H4 (cell line): ENCODE results near the gene AIFM2. TPM values are rescaled to one million over a fixed set of nuclear protein-coding genes. Genes with fewer than 3 reads are reported as not detected.
"Not testable (repeated sequence)": the region's sequence is repeated elsewhere in the genome, so short reads cannot be mapped to it uniquely, and the experiment has no call there.

Source experiments
- DNase-seq: peaks from one replicate; pipeline ENCODE4 v3.0.0-alpha.2; 2015; ENCODE audit warnings: low spot score
- total RNA-seq: library from RNA; depleted of rRNA; stranded (reverse); fragments of >200 nt; shearing (Covaris generic); gene quantifications from 2 replicates; pipeline ENCODE4 v1.2.3, GENCODE V29; 2014

The AIFM2 gene
- total RNA-seq, 1 experiment from 2014 or later: 9.2 TPM

DNA sequence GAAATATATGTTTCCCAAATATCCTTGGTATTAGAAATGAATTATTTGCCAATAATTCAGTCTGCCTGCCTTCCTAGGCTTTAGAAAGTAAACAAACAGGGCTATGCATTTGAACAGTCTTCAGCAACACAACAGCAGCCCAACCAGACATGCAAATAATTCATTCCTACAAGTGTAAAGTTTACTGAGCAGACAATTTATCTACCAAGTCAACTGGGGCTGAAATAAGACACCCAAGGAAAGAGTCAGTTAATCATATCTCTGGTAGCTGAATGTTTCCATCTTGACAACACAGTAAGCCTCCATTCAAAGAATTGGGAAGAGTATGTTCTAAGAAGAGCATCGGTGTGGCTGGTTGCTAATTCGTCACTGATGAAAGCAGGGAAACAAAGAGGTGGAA lies 38.4 kb downstream of the AIFM2 start:
- no peak for DNase-seq

DNA sequence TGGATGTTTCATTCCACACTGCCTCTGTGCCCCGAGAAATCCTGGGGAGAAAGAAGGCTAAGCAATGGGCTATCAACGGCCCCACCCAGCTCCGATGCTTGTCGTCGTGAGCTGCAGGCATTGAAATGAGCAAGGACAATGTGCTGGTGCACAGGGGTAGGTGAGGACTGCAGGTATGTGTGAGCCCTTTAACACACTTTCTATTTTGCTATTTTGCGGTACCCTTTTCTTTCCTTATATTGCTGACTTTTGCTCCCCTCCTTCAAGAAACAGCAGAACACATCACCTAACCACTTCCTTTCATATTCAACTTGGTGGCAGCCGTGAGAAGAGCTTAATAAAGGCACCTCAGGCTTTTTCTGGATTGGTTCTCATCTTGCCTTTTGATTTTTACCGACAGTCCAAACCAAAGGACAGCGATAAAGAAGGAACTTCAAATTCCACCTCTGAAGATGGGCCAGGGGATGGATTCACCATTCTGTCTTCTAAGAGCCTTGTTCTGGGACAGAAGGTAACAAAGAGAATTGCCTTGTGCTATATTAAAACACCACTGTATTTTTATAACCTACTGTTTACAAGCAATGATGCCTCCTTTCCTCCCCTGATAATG lies 39.2 kb downstream of the AIFM2 start:
- DNase-seq: no peak

DNA sequence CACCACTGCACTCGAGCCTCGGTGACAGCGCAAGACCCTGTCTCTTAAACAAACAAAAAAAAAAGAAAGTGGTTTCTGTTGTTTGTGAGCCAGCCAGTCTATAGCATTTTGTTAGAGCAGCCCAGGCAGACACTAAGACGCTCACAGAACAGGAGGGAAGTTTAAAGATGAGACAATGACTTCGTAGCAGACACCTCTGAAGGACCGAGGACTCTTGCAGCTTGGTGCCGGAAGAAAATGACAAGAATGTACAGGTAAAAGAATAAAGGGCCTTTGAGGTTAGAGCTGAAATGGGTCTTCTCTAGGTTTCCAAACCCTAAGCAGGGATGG lies 40.3 kb downstream of the AIFM2 start:
- no peak for DNase-seq

DNA sequence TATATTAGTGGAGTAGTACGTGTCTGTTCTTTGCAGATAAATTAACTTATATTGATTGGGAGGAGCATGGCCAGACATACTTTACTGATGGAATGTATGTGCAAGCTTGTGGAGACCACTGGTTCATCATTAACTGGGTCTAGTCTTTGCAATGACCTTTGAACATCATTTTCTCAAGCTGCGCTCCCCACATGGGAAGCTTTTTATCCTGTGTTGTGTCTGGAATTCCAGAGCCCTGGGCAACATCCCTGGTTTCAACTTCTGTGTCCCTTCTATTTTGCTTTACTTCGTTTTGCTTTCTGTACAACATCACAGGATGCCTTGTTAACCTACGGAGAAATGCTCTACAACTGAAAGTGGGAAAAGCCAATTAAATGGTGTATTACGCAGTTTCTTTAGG lies 41.7 kb downstream of the AIFM2 start:
- DNase-seq: no peak

DNA sequence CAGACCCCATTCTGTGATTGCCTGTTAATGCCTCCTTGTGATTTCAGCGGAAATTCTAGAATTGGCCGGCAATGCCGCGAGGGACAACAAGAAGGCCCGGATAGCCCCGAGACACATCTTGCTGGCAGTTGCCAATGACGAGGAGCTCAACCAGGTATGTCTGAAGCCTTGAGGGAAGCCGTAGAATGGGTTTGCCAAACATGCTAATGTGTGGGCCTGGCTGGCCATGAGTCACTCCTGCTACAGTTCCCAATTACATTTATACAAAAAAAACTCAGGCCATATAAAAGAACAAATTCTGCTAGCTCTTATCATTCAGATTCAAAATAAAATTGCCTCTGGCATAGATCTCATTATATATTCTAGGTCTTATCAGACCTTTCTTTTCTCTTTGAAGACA lies 42.6 kb downstream of the AIFM2 start:
- DNase-seq: no peak

DNA sequence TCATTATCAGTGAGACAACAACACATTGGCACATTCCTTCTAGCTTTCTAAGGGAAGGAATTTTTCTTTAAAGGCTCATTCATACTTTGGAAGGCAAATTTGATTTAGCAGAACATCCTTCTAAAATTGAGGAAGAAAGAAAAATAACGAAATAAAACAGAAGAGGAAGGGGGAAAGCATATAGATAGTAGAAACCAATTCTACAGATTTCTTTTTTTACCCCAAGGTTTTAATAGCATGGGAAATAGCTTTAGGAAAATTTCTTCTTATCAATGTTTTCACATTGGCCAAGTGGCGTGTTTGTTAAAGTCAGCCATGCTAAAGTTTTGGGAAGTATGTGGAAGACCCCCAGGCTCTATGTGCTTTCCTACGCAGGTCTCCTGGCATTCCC lies 44.3 kb downstream of the AIFM2 start:
- no peak for DNase-seq

DNA sequence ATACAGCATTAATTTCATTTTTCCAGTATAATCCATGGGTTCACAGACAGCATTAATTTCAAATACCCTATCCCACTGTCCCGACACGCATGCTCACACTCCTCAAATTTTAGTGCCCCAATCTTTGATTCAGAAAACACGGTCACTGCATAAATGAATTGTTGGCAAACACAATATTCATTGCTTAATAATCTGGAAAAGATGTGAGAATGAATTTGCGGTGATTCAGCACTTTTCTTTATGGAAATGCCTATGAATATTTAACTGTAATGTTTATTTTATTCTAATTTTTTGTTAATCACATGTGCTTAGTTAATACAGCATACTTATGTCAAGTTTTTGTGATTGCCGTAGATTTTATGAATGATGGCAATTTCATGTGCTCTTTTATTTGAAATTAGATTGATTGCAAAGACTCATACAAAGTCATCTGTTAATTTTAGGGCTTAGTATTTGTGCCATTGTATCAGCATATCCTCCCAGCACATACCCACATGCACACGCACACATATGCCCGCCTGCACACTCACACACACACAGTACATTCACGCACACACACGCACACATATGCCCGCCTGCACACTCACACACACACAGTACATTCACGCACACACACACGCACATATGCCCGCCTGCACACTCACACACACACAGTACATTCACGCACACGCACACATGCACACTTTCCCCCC lies 44.9 kb downstream of the AIFM2 start:
- no peak for DNase-seq

DNA sequence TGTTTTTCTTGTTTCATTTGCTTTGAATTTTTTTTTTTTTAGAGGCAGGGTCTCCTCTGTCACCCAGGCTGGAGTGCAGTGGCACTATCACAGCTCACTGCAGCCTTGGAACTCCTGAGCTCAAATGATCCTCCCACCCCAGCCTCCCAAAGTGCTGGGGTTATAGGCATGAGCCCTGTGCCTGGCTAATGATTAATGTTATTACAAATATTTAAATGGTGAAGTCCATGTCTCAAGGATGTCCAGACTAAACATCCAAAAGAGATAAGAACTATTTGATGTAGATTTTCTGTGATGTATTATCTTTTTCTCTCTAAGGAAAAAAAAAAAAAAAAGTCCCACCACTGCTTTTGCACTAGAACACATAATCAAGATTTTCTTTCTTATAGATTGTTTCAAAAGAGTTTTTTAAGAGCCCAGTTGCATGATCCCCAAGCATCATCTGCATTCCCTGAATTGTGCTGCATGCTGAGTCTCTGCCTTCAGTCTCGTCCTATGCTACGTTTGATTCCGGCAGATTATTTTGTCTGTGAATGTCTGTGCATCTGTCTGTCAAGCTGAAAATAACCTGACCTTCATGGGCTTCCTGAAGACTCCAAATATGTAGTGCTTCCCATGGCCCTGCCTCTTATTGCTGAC lies 46.5 kb downstream of the AIFM2 start:
- no peak for DNase-seq

DNA sequence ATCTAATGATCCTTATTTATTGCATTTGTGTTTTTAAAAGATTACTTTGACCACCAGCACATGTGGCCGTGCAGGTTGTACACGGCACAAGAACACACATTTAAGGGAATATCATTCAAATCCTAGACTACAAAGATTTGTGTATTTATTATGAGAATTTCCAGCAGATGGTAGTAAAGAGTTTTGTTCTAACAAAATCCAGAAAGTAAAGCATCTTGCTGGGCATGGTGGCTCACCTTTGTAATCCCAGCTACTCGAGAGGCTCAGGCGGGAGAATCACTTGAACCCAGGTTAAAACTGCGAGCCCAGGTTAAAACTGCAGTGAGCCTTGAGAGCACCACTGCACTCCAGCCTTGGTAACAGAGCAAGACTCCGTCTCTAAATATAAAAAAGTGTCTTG lies 48.4 kb downstream of the AIFM2 start:
- no peak for DNase-seq

DNA sequence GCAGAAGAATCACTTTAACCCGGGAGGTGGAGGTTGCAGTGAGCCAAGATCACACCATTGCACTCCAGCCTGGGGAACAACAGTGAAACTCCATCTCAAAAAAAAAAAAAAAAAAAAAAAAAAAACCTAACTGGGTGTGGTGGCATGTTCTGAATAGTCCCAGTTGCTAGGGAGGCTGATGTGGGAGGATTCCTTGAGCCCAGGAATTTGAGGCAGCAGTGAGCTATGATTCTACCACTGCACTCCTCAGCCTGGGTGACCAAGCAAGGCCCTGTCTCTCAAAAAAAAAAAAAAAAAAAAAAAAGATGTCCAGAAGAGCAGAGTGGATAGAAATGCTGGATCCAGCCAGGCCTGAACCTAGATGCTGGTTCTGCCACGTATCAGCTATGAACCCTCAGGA lies 51.8 kb downstream of the AIFM2 start:
- not testable (repeated sequence) for DNase-seq

DNA sequence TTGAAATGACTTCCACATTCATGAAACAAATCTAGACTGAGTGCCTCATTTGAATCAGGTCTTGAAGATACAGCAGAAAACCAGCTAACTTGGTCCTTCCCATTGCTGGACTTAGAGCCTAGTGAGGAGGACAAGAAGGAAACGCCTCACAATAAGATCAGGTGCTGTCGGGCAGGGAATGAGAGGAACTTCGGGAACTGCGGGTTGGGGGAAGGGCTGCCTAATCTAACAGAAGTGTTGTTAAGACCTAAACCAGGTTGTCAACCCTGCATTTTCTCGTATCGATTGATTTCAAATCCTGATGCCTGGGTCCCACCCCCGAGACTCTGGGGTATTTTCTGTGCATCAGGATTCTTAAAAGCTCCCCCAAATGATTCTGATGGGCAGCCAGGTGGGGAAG lies 53.7 kb downstream of the AIFM2 start:
- no peak for DNase-seq

DNA sequence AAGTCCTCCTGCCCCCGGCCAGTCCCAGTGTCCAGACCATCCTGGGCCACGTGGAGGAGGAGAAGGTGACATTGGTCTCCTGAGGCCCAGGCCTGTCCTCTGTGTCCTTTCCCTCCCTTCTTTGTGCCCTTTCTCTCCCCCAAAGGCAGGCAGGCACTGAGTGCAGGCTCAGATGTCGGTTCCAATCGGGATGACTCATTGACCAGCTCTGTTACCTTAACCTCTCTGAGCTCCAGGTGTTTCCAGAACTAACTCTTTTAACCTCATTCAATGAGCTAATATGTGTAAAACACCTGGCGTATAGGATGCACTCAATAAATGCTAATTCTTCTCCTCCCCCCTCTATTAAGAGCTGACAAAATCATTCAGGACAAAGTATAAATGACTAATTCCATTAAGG lies 54.3 kb downstream of the AIFM2 start:
- no peak for DNase-seq

DNA sequence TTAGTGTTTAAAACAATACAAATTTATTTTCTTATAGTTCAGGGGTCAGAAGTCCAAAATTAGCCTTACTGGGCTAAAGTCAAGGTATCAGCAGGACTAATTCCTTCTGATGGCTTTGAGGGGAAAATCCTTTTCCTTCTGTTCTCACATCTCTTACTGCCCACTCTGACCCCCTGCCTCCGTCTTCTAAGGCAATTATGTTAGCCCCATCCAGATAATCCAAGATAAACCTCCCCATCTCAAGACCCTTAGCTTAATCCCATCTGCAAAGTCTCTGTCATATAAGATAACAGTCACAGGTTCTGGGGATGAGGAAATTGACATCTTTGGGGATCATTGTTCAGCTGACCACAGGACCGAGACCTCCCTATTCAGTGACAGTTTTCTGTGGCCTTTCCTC lies 57.7 kb downstream of the AIFM2 start:
- no peak for DNase-seq

DNA sequence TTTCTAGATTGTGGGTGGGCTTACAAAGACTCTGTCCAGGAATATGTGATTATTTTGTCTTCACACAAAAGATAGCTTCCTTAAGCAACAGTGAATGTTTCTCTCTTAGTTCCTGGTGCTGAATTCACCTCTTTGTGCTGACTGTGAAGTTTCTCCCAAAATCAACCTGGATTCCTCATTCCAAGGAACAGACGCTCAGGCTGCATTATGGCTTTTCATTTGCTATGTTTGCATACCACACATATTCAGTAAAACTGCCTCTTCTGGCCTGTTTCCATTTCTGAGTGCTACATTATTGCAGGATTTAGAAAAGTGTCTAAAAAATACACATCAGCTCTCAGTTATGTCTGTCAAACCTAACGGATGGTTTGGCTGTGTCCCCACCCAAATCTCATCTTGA lies 58.5 kb downstream of the AIFM2 start:
- no peak for DNase-seq

DNA sequence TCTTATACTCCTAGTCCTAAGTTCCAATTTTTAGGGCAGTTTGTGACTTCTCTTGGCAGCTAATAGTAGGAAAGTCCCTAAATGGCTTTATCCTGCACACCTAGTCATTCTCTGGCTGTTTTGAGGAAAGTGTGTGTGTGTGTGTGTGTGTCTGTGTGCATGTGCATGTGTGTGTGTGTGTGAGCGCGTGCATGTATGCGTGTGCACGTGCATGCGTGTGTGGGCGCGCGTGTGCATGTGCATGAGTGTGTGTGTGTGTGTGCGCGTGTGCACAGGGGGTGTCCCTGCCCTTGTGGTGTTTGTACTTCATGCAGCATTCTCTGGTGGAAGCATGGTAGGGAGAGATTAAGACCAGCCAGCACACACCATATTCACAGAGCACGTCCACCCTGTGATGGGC lies 61.8 kb downstream of the AIFM2 start:
- no peak for DNase-seq

DNA sequence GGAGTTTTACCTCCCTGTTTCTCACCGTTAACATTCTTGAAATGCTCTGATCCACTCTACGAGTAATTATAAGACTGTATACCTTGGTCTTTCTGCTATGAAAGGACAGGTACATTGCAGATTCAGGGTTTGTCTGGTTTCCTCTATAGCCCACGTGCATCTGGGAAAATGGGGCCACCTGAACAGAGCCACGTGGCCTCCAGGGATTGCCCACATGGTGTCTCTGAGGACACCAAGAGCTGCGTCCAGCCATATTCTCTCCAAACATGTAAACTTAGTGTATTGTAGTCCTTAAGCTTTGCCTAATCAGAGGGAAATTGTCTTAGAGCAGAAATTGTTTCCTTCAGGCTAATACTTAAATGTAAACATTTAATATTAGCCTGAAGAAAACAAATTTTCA lies 63.3 kb downstream of the AIFM2 start:
- DNase-seq: no peak

DNA sequence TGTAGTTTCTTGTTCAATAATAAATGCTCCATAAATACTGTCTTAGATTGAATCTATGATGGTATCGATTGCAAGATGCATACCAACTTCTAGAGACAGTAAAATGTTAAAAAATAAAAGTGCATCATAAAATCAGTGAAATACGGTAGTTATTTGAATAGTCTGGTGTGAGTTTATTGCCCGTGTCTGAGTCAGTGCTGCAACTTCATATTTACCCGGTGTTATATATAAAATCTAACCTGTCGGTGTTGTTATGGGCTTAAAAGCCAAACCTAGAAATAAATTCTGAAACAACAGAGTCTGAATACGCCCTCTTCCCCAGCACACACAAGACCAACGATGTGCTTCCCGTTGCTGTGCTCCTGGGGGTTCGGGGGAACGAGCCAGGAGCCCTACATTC lies 63.7 kb downstream of the AIFM2 start:
- no peak for DNase-seq

DNA sequence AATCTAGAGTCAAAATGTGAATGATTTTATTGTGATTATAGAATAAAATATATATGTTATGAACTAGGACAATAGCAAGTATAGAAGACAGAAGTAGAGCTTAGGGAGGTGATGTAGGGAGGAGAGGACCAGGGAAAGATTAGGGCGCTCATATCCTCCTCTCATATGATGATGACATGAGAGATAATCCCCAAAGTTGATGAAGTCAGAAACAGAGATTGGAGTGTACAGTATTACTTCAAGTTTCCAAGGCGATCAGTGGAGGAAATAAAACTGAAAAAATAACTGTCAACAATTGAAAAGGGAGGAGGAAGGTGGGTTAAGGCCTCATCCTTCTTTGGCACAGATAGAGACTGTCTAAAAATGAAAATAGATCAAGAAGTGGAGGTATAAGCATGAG lies 65.0 kb downstream of the AIFM2 start:
- no peak for DNase-seq

DNA sequence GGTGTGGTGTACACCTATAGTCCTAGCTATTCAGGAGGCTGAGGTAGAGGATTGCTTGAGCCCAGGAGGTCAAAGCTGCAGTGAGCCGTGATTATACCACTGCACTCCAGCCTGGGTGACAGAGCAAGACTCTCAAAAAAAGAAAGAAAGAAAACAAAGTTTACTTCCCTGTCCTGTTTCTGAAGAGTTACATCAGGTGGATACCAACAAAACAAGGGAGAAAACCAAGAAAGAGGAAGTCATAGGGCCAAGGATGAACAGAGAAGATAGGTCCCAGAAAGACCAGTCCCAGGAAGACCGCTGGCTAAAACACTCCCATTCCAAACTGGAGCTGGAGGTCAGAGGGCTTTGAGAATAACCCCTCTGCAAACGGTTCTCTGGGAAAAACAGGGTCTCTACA lies 66.4 kb downstream of the AIFM2 start:
- DNase-seq: no peak

DNA sequence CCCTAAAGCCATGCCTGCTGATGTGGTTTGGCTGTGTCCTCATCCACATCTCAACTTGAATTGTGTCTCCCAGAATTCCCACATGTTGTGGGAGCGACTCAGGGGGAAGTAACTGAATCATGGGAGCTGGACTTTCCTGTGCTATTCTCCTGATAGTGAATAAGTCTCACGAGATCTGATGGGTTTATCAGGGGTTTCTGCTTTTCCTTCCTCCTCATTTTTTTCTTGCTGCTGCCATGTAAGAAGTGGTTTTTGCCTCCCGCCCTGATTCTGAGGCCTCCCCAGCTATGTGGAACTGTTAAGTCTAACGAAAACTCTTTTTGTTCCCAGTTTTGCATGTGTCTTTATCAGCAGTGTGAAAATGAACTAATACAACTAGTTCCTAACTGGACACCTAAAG lies 68.1 kb downstream of the AIFM2 start:
- DNase-seq: no peak

DNA sequence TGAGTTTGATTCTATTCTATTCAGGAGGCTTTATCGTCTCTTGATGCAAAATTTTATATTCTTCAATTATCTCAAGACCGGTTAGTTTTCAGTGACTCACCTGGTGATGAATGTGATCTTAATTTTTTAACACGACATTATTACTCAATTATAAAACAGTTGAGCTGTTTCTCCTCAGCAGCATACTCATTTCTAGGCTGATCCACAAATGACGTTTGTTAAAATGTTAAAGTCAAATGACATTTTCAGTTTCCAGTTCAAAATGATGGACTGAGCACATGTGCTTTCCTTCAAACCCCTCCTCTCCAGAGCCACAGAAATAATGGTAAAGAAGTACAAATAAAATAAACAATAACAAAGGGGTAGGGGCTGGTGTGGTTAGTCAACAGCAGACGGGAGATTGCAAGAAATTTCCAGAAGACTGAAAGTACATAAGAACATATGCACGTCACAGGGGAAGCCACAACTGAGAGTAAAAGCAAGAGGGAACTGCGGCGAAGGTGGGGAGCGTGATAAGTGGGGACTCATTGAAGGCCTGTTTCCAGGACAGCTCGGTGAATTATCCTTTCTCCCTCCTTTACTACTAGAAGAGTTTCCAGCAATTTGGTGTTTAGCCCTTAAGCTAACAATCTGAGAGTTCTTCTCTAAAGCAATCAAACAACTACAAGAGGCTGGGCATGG lies 69.1 kb downstream of the AIFM2 start:
- no peak for DNase-seq
